NCI-H1436 (cell line): ENCODE measurements around the gene PDLIM5.
A peak's percentile ranks its signal among the peaks of the same experiment; 100 is the strongest.

ENCODE experiments used
- DNase-seq: peaks from one replicate; lab custom pipeline; 2025; lab: John Stamatoyannopoulos, UW

The PDLIM5 gene

DNA sequence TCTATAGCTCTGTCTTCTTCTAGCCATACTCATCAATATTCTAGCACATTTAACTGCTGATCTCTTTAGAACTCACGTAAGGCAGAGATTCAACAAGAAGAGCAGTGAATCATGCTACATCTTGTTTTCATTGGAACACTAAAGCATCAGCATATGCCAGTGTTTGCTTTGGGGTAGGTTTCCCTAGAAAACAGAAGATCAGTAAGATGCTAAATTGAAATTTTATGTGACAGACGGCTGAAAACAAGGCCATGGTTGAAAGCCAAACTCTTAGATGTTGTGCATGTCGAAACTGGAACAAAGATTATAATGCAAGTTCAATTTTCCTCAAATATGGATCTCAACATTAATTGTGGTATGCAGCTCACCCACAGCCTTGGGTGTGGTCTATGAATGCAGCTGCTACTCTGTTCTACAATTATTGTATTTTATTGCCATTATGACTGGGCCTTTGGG lies 107.6 kb downstream of the PDLIM5 start:
- no peak for DNase-seq

GRCh38 chr4:94561249-94562024 lies 109.7 kb downstream of the PDLIM5 start:
- no peak for DNase-seq

- no peak for DNase-seq
Measured at GRCh38 chr4:94562285-94562684, 110.5 kb downstream of the PDLIM5 start.

- DNase-seq = no peak
Measured at GRCh38 chr4:94564252-94564651, 112.5 kb downstream of the PDLIM5 start.

DNA sequence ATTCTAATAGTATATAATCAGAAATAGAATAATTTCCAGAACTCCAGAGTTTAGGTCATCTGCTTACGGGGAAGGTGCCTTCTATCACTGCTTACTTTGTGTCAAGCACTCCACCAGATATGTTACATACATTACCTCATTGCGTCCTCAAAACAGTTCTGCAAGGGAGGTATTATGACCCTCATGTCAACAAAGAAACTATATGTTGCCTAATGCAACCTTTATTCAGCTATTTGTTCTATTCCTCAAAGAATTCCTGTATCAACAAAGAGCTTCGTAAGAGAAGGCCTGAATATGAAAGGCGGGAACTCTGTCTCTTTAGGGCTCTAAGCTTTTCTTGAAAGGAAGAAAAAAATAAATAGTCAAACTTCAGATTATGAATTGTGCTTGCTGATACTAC lies 114.7 kb downstream of the PDLIM5 start:
- DNase-seq = no peak

GRCh38 chr4:94567811-94568210 lies 116.1 kb downstream of the PDLIM5 start:
- no peak for DNase-seq

DNA sequence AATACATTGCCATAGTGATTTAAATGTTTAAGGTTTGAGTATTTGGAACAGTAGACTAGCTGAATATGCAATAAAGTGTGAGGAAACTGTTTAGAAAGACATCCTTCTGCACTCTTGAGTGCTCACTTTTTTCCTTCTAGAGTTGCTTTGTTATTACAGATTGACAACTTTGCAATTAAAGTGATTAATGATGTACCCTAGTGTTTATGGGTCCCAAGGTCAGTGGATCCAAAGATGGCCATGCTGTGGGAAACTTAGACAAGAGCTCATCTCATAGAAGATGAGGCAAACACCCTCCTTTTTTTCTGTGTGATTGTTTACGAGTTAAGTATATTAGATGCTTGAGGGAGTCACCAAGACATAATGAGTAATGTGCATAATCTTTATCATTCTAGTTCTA lies 118.8 kb downstream of the PDLIM5 start:
- DNase-seq = no peak

DNA sequence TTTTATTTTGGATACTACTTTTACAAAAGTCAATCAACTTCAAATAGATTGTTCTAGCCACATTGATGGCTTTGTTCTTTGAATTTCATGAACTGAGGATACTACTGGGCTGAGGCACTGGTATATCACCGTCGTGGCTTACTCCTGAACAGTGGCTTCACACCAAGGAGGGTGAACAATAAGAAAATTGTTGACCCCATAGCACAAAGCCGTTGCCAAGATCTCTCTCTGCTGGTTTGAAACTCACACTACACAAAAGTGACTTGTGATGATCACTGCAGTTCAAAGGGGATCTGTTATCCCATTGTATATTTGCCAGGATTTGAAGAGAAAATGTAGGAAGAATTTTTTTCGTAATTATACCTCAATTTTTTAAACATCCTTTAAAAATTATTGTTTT lies 119.6 kb downstream of the PDLIM5 start:
- DNase-seq = no peak

- no peak for DNase-seq
Measured at GRCh38 chr4:94571715-94572114, 120.0 kb downstream of the PDLIM5 start.

DNA sequence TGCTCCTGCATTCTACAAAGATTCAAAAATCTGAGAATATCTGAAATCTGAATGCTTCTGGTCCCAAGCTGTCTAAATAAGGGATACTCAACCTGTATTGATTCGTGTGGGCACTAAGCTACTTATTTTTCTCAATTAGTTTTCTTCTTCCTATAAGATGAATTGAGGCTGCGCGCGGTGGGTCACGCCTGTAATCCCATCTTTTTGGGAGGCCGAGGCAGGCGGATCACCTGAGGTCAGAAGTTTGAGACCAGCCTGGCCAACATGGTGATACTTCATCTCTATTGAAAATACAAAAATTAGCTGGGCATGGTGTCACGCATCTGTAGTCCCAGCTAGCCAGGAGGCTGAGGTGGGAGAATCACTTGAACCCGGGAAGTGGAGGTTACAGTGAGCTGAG lies 122.3 kb downstream of the PDLIM5 start:
- DNase-seq = no peak

GRCh38 chr4:94574616-94575015 lies 122.9 kb downstream of the PDLIM5 start:
- DNase-seq = no peak

DNA sequence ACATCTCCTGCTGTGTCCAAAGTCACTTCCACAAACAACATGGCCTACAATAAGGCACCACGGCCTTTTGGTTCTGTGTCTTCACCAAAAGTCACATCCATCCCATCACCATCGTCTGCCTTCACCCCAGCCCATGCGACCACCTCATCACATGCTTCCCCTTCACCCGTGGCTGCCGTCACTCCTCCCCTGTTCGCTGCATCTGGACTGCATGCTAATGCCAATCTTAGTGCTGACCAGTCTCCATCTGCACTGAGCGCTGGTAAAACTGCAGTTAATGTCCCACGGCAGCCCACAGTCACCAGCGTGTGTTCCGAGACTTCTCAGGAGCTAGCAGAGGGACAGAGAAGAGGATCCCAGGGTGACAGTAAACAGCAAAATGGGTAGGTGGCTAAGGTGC lies 123.9 kb downstream of the PDLIM5 start:
- DNase-seq = no peak

GRCh38 chr4:94576210-94576609 lies 124.5 kb downstream of the PDLIM5 start:
- DNase-seq = no peak

- peak; percentile 20 for DNase-seq
Measured at GRCh38 chr4:94577136-94577535, 125.4 kb downstream of the PDLIM5 start.

DNA sequence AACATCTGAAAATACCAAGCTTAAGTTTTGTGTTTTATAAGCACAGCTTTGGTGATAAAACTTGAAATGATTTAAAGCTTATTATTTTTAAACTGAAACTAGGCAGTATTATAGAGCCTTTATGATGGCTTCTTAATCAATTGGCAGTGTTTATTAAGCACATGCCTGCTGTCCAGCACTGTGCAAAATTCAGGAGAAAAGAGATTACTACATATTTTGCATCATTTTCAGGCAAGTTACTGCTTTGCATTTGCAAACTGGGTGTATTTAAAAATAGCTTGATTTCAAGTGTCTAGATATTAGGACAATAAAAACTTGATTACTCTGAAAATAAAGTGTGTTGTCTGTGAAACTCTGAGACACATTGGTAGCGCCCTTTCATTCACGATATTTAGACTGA lies 126.5 kb downstream of the PDLIM5 start:
- no peak for DNase-seq

DNA sequence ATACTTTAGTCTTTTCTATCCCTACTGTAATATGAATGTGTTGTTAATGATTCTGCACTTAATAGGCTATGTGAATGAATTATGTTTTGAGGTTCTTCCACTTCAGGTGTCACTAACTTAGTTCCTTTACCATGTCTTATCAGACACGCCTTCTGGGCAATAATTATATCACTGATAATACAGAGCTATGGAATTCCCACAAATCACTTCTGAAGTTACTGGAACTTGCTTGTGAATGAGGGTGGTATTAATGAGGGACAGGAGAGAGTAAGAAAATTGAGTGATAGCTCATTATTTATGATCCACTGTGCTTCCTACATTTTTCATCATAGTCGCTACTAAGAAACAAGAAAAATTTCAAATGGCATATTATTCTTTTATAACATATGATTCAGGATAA lies 130.0 kb downstream of the PDLIM5 start:
- no peak for DNase-seq

DNA sequence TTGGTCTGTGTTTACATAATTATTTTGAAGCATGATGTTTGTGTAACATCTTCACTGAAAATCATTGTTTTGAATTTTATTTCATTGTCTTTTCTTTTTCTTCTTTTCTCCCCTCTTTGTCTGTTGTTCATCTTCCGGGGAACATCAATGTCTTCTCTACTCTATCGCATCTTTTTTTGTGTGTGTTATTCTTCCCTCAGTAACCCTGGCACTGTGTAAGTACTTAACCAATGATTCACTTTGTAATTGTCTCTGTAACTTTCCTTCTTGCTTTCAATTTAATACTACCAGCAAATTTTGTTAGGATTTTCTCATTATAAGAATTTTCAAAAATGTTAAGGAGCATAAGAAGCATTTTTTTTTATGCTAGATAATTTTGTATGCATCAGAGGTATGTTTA lies 130.8 kb downstream of the PDLIM5 start:
- no peak for DNase-seq

GRCh38 chr4:94583914-94584641 lies 132.3 kb downstream of the PDLIM5 start:
- no peak for DNase-seq

- DNase-seq = no peak
Measured at GRCh38 chr4:94588896-94589693, 137.4 kb downstream of the PDLIM5 start.

- no peak for DNase-seq
Measured at GRCh38 chr4:94590493-94590892, 138.8 kb downstream of the PDLIM5 start.

GRCh38 chr4:94591289-94591688 lies 139.5 kb downstream of the PDLIM5 start:
- DNase-seq = no peak

- DNase-seq = no peak
Measured at GRCh38 chr4:94595013-94595412, 143.3 kb downstream of the PDLIM5 start.
